ENCODE measurements around the gene SNX11.

The SNX11 gene

GRCh38 chr17:48137656-48138055 is 30.1 kb downstream of the SNX11 start:
- no peak for DNase-seq

DNA sequence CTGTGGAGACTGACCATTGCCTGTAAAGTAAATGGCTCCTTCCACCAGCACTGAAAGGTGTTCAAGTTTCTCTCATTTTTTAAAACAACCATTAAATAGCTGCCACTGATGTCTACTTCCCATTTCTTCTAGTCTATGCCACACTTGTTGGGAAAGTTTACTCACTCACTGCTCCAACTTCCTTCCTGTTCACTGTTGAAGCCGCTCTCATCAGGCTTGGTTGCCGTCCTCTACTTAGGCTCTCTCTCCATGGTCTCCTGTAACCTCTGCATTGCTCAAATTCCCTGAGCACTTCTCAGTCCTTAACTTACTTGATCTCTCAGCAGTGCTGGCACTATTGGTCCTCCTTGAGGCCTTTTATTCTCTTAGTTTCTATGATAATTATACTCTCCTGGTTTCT is 32.4 kb downstream of the SNX11 start:
- DNase-seq, result no peak

GRCh38 chr17:48143629-48144028 is 36.1 kb downstream of the SNX11 start:
- no peak for DNase-seq

GRCh38 chr17:48144231-48144630 is 36.7 kb downstream of the SNX11 start:
- no peak for DNase-seq

- DNase-seq, result no peak
Measured at GRCh38 chr17:48144976-48145798, 37.6 kb downstream of the SNX11 start.

DNA sequence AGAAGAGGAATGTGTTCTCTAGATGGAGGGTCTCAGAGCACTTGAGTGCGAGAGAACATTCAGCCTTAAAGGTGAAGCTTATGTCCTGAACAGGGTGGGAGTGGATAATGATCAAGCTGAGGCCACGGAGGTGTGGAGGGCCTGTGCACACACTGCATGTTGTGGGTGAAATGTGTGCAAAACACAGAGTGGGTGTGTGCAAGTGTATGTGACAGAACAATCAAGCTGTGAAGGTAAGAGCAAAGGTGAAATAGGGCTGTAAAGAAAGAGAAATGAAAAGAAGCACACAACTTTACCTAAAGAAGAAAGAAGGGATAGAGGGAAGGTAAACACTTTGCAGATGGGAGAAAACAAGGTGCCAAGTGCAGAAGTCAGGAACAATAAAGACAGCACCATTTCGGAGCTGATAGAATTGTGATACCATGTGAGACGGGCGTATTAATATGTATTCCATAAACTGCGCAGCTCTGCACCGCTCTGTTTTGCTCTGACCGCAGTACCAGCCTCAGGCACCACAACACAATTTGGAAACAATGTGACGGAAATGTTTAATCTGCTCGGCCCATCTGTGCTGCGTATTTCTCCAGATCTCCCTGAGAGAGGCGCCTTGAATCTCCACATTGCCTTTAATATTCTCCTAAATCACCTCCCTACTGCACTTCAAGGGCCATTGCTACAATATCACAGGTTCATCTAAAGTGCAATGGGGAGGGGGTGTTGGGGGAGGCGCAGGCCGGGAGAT is 40.6 kb downstream of the SNX11 start:
- DNase-seq, result no peak

DNA sequence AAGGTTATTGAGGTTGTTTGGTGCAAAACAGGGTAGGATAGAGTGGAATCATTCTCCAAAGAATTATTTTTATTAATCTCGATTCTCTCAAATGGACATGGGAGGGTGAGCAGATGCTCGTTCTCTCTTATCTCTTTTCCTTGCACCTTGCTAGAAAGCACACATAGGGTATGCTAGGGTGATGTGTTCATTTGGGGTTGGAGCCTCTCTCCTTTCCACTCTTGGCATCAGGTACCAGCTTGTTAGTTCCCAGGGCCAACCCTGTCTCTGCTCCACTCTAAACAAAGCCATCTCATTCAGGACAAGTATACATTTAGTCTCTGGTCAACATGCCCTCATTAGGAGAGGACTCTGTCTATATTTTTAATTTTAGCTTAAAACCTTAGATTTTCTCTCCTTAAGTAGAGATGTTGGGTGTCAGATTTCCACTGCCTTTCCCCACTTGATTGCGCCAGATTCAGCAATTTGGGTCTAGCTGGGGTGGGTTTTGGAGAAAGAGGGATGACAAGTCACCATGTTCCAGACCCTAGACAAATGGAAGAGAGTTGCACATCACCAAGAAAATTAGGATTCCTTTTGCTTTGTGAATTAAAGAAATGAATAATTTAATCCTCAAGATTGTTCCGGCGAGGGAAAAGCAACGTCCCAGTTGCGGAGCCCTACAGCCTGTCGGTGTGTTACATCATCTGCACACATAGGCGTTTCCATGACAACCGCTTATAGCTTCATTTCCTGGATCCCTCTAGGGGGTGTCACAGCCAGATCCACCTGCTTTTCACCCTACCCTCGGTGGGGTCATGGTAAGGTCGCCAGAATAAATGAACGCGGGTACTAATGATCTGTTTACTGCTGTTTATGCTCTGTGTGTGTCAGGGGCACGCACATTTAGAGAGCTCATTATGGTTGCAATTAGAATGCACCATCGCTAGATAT is 41.6 kb downstream of the SNX11 start:
- DNase-seq, result no peak

DNA sequence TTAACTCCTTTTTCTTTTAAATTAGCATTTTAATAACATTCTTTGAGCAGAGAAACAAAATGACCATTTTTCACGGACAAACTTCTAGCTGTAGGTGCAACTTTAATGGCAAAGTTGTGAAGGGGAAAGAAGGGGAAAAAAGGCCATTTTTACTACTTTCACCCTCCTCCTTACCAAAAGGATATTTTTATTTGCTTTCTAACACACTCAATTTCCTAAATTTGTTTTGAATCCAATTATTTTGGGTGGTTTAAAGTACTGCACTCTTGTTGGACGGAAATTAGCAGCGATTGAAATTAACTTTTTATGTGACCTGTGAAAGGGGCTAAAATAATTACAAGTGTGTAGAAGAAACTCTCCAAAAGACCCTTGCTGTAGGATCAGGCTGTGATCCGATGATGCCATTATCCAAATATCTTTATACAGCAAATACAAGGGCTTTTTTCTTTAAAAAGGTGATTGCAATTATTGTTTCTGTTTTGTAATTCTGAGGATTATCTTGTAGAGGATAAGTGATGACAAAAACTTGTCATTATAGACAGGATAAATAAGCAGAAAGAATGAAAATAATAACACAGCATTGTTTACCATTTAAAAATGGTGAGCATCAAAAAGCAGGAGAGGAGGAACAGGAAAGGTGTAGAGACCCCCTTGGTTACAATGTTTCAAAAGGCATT is 42.4 kb downstream of the SNX11 start:
- no peak for DNase-seq

GRCh38 chr17:48150597-48151001 is 43.0 kb downstream of the SNX11 start:
- no peak for DNase-seq

- DNase-seq, result no peak
Measured at GRCh38 chr17:48151220-48151619, 43.7 kb downstream of the SNX11 start.

DNA sequence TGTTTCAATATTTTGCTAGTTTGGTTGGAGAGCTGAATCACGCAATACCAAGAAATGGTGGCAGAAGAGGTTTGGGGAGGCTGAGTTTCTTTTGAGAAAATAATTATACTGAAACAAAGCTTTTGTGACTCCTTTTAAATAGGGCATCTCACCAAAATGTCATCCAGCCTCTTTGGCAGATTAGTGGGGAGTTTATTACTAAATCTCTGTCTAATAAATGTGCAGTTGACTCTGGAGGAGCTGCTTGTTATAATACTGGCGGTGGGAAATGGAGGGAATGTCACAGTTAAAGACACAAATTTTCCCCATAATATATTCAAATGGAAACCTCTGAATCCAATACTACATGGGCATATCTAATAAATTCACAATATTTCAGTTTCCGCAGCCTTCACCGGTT is 44.7 kb downstream of the SNX11 start:
- no peak for DNase-seq

DNA sequence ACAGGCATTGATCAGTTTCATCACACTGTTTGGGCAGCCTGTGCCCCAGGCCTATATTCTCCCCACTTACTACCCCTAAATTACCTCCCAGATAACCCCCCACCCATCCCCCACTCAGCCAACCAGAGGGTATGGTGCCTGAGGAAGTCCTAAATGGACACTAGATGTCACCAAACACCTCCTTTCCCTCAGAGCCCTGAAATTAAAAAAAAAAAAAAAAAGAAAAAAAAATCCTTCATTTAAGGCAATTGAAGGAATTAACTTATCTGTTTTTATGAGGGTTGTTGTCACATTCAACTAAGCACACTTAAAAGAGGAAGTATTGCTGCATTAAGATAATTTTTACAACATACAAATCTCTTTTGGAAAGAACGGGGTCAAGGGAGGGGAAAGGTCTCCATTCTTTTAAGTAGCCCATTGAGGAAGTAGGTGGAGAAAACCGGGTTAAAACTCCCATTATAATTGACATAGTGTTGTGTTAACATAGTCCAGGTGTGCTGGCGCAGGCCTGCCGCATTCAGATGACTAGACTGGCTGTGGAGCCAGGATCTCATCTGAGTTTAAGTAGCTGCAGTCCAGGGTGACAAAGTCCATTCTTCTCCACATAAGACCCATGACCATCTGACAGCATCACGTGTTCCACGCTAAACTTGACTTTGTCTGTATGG is 46.3 kb downstream of the SNX11 start:
- no peak for DNase-seq

GRCh38 chr17:48155889-48156611 is 48.5 kb downstream of the SNX11 start:
- DNase-seq, result no peak

DNA sequence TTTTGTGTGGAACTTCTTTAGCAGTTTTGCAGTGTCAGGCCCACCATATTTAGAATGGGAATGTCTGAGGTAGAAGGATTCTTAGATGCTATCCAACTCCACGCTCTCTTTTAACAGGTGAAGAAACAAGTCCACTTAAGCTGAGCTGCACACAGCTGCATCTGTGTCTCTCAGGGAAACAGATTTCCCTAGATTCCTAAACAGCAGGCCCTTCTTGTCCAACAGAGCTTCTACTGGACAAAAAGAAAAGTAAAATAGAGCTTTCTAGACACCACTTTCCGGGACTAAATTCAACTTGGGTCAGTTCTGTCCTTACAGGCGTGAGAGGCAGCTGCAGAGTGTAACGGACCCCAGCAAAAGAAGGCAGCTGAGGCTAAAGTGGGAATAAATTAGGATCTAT is 51.7 kb downstream of the SNX11 start:
- DNase-seq, result no peak

GRCh38 chr17:48160177-48161081 is 52.9 kb downstream of the SNX11 start:
- DNase-seq, result no peak

- no peak for DNase-seq
Measured at GRCh38 chr17:48161127-48161905, 53.8 kb downstream of the SNX11 start.

DNA sequence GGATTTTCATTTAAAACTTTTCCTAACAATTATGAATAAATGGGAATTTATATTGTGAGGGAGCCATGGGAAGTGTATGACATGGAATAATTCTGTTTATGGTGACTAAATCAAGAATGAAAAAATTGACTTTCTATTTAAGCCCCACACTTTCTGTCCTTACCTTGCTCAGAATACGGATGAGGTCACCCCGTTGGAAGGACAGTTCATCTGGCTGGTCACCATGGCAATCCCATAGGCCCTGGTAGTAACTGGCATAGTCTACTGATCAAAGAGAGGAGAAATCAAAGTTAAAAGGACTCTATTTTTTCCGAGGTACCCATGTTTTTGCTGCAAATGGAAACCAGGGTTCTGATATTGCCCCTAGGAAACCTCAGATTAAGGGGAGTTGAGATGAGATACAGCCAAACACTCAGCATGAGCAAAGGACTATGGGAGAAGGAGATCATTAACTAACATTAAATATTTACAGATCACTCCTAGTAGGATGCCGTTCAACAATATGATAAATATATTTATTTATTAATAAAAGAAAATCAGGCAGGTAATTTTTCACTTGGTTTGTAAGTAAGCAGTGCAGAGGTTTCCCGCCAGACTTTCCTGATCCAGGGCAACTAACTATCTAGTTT is 54.9 kb downstream of the SNX11 start:
- no peak for DNase-seq

GRCh38 chr17:48162946-48163506 is 55.5 kb downstream of the SNX11 start:
- no peak for DNase-seq

GRCh38 chr17:48163809-48164208 is 56.2 kb downstream of the SNX11 start:
- no peak for DNase-seq
